KMS-11 (cell line): ENCODE data around the gene PPP1R15B.

Experiments
- H2AFZ ChIP-seq: fragments of 200-600 bp; sonication (generic); 2 replicates; pipeline ENCODE4 v1.6.1; 2016; ENCODE audit warnings: antibody characterized with exemption, mixed run types, low read depth
- H3K27ac ChIP-seq: fragments of 200-600 bp; sonication (generic); 2 replicates; pipeline ENCODE4 v1.6.1; 2016; ENCODE audit warnings: mild to moderate bottlenecking, mixed run types
- H3K27me3 ChIP-seq: fragments of 200-600 bp; sonication (generic); 2 replicates; pipeline ENCODE4 v1.6.1; 2017; ENCODE audit warnings: mild to moderate bottlenecking, low read depth, mixed run types, moderate library complexity; ENCODE audit not compliant: insufficient read depth
- H3K36me3 ChIP-seq: fragments of 200-600 bp; sonication (generic); 2 replicates; pipeline ENCODE4 v1.6.1; 2017; ENCODE audit warnings: mild to moderate bottlenecking, mixed run types; ENCODE audit not compliant: insufficient read depth
- H3K4me1 ChIP-seq: fragments of 200-600 bp; sonication (generic); 2 replicates; pipeline ENCODE4 v1.6.1; 2016; ENCODE audit warnings: mild to moderate bottlenecking, low read depth, mixed run types; ENCODE audit not compliant: poor library complexity, severe bottlenecking
- H3K4me2 ChIP-seq: fragments of 200-600 bp; sonication (generic); 2 replicates; pipeline ENCODE4 v1.7.0; 2016; ENCODE audit warnings: mild to moderate bottlenecking, mixed run types
- H3K4me3 ChIP-seq: fragments of 200-600 bp; sonication (generic); IDR thresholded peaks from 2 replicates; pipeline ENCODE4 v1.6.1; 2017; ENCODE audit warnings: low read depth, low read length, mixed read lengths; ENCODE audit not compliant: insufficient read depth
- H3K79me2 ChIP-seq: fragments of 200-600 bp; sonication (generic); 2 replicates; pipeline ENCODE4 v1.6.1; 2016; ENCODE audit warnings: low read depth, mixed run types; ENCODE audit not compliant: insufficient read depth
- H3K9ac ChIP-seq: fragments of 200-600 bp; sonication (generic); 2 replicates; pipeline ENCODE4 v1.6.1; 2016; ENCODE audit warnings: mild to moderate bottlenecking, mixed run types
- H4K20me1 ChIP-seq: fragments of 200-600 bp; sonication (generic); 2 replicates; pipeline ENCODE4 v1.6.1; 2016; ENCODE audit warnings: mild to moderate bottlenecking, mixed run types; ENCODE audit not compliant: insufficient read depth
- CTCF ChIP-seq: fragments of 200-600 bp; sonication (generic); conservative IDR thresholded peaks from 2 replicates; pipeline ENCODE4 v1.6.1; 2017; ENCODE audit warnings: low read depth, mild to moderate bottlenecking, antibody characterized with exemption, low read length, moderate library complexity, mixed read lengths

PPP1R15B gene

GRCh38 chr1:204380293-204380831 lies 31.3 kb downstream of the PPP1R15B start:
- no peak overlapping the region for H3K4me3 ChIP-seq
- no peak overlapping the region for H3K27ac ChIP-seq
- no peaks in the 10 kb centered on the region for H3K36me3 ChIP-seq
- H3K79me2 ChIP-seq: no peaks in the 10 kb centered on the region
- no peak overlapping the region for H2AFZ ChIP-seq
- peaks cover 7% of the 10 kb centered on the region; the same call in 1 of the 2 replicates for H3K27me3 ChIP-seq
- no peaks in the 10 kb centered on the region for H4K20me1 ChIP-seq
- no peak overlapping the region for H3K9ac ChIP-seq
- no peaks in the 10 kb centered on the region for H3K4me1 ChIP-seq
- H3K4me2 ChIP-seq: no peak overlapping the region
- no peak for TF ChIP-seq CTCF

GRCh38 chr1:204377800-204378668 lies 33.6 kb downstream of the PPP1R15B start:
- Histone ChIP-seq H2AFZ (no peak overlapping the region), H3K4me2 (no peak overlapping the region), H3K9ac (no peak overlapping the region), H4K20me1 (no peaks in the 10 kb centered on the region), H3K4me1 (no peaks in the 10 kb centered on the region), H3K4me3 (no peak overlapping the region), H3K27me3 (peaks cover 7% of the 10 kb centered on the region; the same call in 1 of the 2 replicates), H3K27ac (no peak overlapping the region), H3K36me3 (no peaks in the 10 kb centered on the region), H3K79me2 (no peaks in the 10 kb centered on the region)
- TF ChIP-seq CTCF: no peak

GRCh38 chr1:204376919-204377799 lies 34.5 kb downstream of the PPP1R15B start:
- Histone ChIP-seq H3K4me1 (no peaks in the 10 kb centered on the region), H3K27me3 (peaks cover 10% of the 10 kb centered on the region; the same call in 1 of the 2 replicates), H2AFZ (no peak overlapping the region), H3K9ac (no peak overlapping the region), H4K20me1 (no peaks in the 10 kb centered on the region), H3K4me3 (no peak overlapping the region), H3K36me3 (no peaks in the 10 kb centered on the region), H3K4me2 (no peak overlapping the region), H3K27ac (no peak overlapping the region), H3K79me2 (no peaks in the 10 kb centered on the region)
- no peak for TF ChIP-seq CTCF

GRCh38 chr1:204376465-204376864 lies 35.2 kb downstream of the PPP1R15B start:
- no peak overlapping the region for H3K9ac ChIP-seq
- peaks cover 10% of the 10 kb centered on the region; the same call in 1 of the 2 replicates for H3K27me3 ChIP-seq
- H3K27ac ChIP-seq: no peak overlapping the region
- no peaks in the 10 kb centered on the region for H3K36me3 ChIP-seq
- no peak overlapping the region for H3K4me2 ChIP-seq
- no peaks in the 10 kb centered on the region for H3K79me2 ChIP-seq
- no peaks in the 10 kb centered on the region for H4K20me1 ChIP-seq
- no peak overlapping the region for H2AFZ ChIP-seq
- TF ChIP-seq CTCF: no peak
- no peaks in the 10 kb centered on the region for H3K4me1 ChIP-seq
- no peak overlapping the region for H3K4me3 ChIP-seq
